Activated CD8-positive, alpha-beta memory T cell treated with anti-CD3 and anti-CD28 coated beads, Interleukin-2, amount 50 U/mL, for 1 hour (primary cell): ENCODE data around the gene HLTF.

ENCODE experiments used
- DNase-seq: peaks from one replicate; pipeline ENCODE4 v3.0.0-alpha.2; 2020; ENCODE audit errors: extremely low read depth

Gene HLTF

DNA sequence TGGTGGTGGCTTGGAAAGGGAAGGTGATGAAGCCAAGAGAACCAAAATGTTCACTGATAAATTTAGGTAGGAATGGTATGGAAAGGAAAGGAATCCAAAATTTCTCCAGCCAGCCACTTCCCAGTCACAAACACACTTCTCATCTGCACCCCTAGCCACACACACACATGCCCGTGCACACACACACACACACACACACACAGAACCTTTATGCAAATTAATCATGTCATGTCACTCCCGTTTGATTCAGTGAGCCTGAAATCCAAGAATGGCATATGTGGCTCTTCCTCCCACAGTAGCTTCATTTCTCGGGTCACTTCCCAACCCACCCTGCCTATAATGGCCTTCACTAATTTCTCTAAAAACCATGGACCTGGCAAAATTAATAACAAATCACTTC is 3.1 kb upstream of the HLTF start:
- DNase-seq: no peak

DNA sequence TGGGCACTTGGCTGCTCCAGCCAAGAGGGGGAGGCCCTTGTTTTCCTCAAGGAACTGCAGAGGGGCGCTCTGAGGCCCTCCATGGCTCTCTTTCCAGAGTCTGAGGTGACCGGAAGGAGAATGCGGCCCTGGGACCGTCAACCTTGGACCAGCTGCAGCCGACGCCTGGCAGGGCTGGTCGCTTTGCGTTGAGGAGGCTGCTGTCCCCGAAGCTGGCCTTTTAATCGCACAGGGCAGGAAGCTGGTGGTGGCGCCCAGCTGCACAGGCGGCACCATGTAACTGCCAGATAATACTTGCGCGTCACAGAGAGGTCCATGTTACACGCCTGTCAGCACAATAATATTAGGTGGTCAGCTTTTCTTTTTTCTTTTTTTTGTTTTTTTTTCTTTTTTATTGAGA is 875 bp upstream of the HLTF start:
- no peak for DNase-seq

DNA sequence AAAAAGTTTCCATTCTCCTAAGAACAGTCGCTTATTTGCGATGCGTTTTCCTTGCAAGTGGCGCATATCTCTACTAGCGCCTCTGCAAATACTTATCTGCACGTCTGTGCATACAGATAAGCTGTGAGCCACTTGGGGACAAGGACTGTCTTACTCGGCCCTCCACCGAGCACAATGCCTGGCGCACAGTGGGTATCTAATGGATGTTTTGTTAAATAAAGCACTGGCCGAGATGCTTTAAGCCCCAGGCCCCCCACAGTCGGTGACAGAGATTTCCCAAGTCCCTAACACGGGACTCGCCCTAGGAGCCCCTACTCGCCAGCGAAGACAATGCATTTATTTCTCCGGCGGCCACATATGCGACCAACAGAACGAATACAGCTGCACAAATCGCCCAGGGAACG is 503 bp downstream of the HLTF start:
- no peak for DNase-seq

DNA sequence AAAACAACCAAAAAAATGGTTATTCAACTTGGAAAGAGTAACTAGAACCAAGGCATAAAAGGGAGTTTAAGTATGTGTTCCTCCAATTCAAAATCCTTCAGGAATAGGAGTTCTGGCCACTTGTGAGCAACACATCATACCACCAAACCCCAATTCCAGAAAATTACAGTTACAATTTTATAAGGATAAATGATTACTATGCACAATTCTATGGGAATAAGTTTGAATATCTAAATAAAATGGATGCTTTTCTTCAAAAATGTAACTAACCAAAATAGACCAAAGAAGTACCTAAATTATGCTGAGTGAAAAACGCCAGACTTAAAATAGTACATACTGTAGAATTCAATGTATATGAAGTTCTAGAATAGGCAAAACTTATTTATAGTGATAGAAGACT is 4.6 kb downstream of the HLTF start:
- DNase-seq: no peak

DNA sequence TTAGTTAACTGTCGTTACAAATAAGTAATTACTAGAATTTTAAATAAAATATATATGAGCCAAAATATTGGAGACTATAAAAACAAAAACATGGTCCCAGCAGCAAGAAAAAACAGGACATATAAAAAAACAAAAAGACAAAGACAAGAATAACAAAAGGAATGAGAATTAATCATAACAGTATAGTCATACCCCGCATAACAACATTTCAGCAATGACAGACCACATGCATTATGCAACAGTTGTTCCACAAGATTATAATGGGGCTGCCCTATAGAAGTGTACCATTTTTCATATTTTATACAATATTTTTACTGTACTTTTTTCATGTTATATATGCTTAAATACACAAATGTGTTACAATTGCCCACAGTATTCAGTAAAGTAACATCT is 5.6 kb downstream of the HLTF start:
- DNase-seq: no peak

DNA sequence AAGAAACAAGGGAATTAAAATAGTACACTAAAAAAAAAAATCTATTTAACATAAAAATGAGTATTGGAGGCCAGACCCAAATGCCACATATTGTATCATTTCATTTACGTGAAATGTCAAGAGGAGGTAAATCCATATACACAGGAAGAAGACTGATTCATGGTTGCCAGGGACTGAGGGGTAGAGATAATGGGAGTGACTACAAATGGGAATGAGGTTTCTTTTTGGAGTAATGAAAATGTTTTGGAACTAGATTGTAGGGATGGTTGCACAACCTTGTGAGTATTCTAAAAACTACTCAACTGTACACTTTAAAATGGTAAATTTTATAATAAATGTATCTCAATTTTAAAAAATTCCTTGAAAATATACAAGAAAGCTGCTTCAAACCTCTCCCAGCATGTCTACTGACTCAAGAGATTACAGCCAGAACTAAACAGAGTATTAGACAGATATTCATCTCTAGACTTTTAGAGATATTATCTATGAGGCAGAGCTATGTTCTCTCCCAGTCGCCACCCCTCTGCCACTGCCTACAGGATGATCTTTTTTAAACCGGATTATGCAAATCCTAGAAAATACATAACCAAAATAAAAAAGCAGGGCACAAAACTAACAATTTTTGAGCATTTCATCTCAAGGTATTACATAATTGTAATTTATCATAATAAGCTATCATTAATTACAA is 6.2 kb downstream of the HLTF start:
- no peak for DNase-seq

- no peak for DNase-seq
These were observed 8.7 kb downstream of the HLTF start for GRCh38 chr3:149077628-149078027.

DNA sequence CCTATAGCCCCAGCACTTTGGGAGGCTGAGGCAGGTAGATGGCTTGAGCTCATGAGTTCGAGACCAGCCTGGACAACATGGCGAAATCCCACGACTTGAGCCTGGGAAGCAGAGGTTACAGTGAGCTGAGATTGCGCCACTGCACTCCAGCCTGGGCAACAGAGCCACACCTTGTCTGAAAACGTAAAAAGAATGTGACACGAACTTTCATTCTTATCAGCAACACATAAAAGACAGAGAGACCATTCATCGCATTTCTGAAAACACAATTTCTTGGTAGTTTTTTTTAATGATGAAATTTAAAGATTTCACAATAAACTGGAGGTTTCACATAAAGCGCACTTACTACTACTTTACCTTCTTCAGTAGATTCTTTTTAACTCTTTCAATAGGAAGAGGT is 18.4 kb downstream of the HLTF start:
- no peak for DNase-seq

DNA sequence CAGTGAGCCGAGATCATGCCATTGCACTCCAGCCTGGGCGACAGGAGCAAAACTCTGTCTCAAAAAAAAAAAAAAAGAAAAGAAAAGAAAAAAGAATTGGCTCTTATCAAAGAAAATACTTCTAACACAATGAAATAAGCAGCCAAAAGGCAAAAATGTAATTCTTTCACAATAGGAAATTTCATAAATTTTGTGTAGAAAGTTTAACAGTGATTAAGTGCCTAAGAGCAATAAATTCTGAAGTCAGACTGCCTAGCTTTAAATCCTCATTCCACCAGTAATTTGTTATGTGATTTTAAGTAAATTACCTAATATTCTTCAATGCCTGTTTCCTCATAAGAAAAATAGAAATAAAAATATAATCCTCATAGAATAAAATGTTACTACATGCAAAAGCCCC is 24.6 kb downstream of the HLTF start:
- DNase-seq: no peak

DNA sequence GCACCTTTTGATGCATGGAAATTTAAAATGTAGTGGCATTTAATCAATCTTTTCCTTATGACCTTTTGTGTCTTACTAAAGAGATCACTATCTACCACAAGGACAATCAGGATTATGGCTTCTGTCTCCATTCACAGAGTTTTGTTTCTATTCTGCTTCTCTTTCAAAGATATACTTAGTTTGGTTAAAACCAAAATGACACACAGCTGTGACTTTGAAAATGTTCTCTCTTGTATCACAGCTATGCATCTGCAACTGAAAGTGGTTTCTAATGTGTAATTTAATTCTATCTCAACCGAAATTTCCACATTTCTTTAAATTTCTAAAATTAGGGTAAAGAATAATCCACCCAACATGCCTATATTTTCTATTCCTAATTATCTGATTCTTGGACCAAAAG is 27.7 kb downstream of the HLTF start:
- no peak for DNase-seq

GRCh38 chr3:149058198-149058597 is 28.1 kb downstream of the HLTF start:
- DNase-seq: no peak

DNA sequence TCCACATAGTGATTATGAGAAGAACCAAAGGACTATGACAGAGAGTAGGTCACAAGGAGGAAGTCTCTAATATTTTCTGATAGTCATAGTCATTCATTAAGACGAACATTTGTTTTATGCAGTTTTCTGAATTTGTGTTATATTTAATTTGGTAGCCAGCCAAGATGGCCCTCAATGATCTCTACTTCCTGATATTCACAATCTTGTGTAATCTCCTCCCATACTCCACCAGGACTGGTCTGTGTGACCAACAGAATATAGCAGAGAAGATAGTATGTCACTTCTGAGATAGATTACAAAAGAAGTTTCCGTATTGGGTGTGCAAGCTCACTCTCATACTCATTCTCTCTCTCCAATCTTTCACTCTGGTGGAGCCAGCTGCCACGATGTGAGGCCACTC is 30.8 kb downstream of the HLTF start:
- no peak for DNase-seq

GRCh38 chr3:149044339-149045083 is 41.8 kb downstream of the HLTF start:
- DNase-seq: no peak

DNA sequence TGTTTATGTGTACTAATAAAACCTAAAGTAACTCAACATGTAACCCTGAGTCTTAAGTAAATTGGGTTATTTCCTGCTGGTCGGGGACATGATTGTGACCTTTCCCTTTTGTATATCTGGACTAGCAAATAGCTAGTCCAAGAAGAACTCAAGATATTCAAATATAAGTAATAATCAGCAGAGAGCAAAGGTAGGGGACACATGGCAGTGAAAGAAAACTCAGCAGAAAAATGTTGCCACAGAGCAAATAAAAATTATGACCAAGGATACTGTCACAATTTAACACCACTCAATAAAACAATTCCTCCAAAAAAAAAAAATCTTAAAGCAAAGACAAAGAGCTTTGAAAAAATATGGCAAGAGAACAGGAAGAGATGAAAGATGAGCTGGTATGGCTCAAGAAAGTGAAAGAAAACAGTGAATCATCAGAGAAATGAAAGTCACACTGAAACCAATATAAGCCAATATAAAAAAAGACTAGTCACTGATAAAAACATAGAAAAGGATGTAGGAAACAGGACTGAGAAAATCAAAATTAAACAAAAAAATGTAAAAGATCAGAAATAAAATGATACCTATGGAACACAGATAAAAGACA is 43.4 kb downstream of the HLTF start:
- no peak for DNase-seq

- no peak for DNase-seq
These were observed 48.0 kb downstream of the HLTF start for GRCh38 chr3:149038322-149038721.

GRCh38 chr3:149037684-149038083 is 48.6 kb downstream of the HLTF start:
- no peak for DNase-seq

GRCh38 chr3:149031096-149031495 is 55.2 kb downstream of the HLTF start:
- no peak for DNase-seq

DNA sequence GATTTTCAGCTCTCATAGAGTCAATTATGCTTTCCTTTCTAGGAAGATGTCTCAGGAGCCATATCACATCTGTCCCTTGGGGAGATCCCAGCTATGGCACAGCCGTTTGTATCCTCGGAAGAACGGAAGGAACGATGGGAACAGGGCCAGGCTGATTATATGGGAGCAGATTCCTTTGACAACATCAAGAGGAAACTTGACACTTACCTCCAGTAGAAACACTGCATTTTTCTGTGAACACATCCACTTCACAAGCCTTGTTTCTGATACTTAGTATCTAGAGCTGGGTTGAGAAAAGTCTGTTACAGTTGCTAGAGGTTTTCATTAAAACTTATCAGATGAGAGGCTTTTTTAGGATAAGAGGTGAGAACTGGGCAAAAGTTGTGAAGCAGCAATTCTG is 59.6 kb downstream of the HLTF start:
- DNase-seq: no peak

GRCh38 chr3:149023951-149024350 is 62.4 kb downstream of the HLTF start:
- DNase-seq: no peak

DNA sequence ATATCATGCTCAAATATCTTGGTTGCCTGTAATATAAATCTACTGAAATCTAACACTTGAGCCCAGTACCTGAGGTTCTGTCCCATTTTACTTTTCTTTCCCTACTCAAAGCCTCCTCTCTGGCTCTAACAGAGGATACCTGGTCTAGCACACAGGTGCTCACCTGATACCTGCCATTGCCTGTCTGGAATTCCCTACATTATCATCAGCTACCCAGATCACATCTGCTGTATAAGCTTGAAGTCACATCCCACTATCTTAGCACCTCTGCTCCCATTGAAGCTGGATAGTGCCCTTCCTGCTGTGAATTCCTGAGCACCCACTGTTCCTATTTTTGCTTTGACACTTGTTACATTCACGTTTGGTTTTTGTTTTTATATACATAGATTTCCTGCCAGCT is 64.5 kb downstream of the HLTF start:
- no peak for DNase-seq

- no peak for DNase-seq
These were observed 65.5 kb downstream of the HLTF start for GRCh38 chr3:149020839-149021252.

- no peak for DNase-seq
These were observed 66.0 kb downstream of the HLTF start for GRCh38 chr3:149020196-149020838.

- DNase-seq: no peak
These were observed 66.8 kb downstream of the HLTF start for GRCh38 chr3:149019580-149019979.
